BLaER1 treated with 17β-estradiol and CSF1 and Interleukin-3, amounts not matched to agents 10 nM and 100 nM (cell line): Measurements from ENCODE around the gene MAPRE2.

Experiments used
- H3K27ac ChIP-seq, 11 experiments: shearing (Covaris generic); formaldehyde crosslinking; 2 replicates each; pipeline ENCODE4 v1.8.1; 2022
- H3K27me3 ChIP-seq, 11 experiments: shearing (Covaris generic); formaldehyde crosslinking; 2 replicates each; pipeline ENCODE4 v1.8.1; 2022
- H3K36me3 ChIP-seq, 11 experiments: shearing (Covaris generic); formaldehyde crosslinking; 2 replicates each; pipeline ENCODE4 v1.8.1; 2022
- H3K4me1 ChIP-seq, 10 experiments: shearing (Covaris generic); formaldehyde crosslinking; 2 replicates each; pipeline ENCODE4 v1.8.1; 2022
- H3K4me2 ChIP-seq, 11 experiments: shearing (Covaris generic); formaldehyde crosslinking; 2 replicates each; pipeline ENCODE4 v1.8.1; 2022
- H3K4me3 ChIP-seq, 10 experiments: shearing (Covaris generic); formaldehyde crosslinking; 2 replicates each; pipeline ENCODE4 v1.8.1; 2022
- H3K9ac ChIP-seq, 11 experiments: shearing (Covaris generic); formaldehyde crosslinking; 2 replicates each; pipeline ENCODE4 v1.8.1; 2022
- H3K9me3 ChIP-seq, 11 experiments: shearing (Covaris generic); formaldehyde crosslinking; replicated peaks in 1 of 11; 2 replicates each; pipeline ENCODE4 v1.8.1; 2022
- H4K20me1 ChIP-seq, 11 experiments: shearing (Covaris generic); formaldehyde crosslinking; 2 replicates each; pipeline ENCODE4 v1.8.1; 2022
- Cebpa-rat ChIP-seq, 11 experiments: shearing (Covaris generic); IDR thresholded peaks; 2 replicates each; pipeline ENCODE4 v1.8.1; 2022

The MAPRE2 gene

DNA sequence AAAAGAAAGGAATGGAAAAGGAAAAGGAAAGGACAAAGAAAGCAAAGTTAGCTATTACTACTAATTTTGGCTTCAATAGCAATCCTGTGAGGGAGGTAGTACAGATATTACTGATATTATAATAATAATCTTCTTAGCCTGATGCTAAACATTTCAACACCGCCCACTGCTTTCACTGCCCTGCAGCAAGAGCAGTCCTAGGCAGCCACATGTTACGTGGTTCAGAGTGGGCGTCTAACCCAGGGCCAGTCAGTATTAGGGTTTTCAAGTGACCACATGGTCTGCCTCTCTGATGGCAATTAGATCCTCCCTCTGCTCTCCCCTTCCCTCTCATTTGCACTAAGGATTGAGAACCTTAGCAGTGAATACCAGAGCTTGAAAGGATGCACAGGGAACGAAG lies 116.0 kb downstream of the MAPRE2 start:
- H3K4me3 ChIP-seq: no peak overlapping the region
- no peak overlapping the region for H3K9ac ChIP-seq
- no peak overlapping the region for H3K4me2 ChIP-seq
- H3K27ac ChIP-seq: no peak overlapping the region
- no peaks in the 10 kb centered on the region for H3K36me3 ChIP-seq
- peaks cover 36 to 49% (median 40%) of the 10 kb centered on the region in 10 experiments for H3K4me1 ChIP-seq
- H3K27me3 ChIP-seq: peaks cover 0 to 8% (median 0%) of the 10 kb centered on the region in 11 experiments; a peak in 1 of 22 replicates
- H4K20me1 ChIP-seq: peaks cover 0 to 4% (median 0%) of the 10 kb centered on the region in 11 experiments; a peak in 1 of 22 replicates
- TF ChIP-seq Cebpa-rat (IDR thresholded peaks at IDR 0.05): no peak
- H3K9me3 ChIP-seq: no peaks in the 10 kb centered on the region

DNA sequence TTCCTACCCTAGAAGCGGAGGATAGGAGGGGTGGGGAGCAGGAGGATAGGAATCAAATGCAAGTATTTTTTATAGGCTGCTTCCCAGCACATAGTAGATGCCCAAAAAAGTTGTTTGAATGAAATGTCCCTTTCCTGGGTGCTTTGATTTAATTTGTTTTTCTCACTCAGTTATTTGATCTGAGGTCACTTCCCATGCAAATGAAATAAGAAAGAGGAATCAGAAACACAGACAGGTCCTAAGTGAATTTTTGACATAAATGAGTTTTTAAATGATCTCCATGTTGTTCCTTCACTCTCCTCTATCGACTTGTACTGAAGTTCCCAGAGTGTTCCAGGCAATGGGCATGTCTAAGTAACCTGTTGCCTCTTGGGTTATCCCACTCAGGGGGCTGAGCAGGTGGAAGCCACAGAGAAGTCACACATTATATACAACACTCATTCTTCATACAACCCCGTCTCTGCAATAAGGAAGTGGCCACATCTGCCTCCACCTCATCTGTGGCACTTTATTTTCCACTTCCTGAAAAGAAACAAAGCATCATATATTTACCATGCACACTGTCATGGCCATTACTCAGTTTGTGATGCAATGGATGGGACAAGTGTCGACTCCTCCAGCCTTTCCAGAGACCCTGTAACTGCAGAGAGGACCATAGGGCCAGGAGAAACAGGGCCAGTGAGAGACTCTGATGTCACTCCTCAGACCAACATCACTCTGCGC lies 117.7 kb downstream of the MAPRE2 start:
- Histone ChIP-seq H3K27me3 (peaks cover 0 to 4% (median 0%) of the 10 kb centered on the region in 11 experiments; a peak in 2 of 22 replicates), H3K4me1 (peaks cover 29 to 36% (median 29%) of the 10 kb centered on the region in 10 experiments), H3K4me3 (no peak overlapping the region), H3K4me2 (peak overlapping the region; percentile 21 to 59 (median 45); a peak in 21 of 22 replicates), H3K9me3 (no peaks in the 10 kb centered on the region), H4K20me1 (peaks cover 0 to under 1% (median 0%) of the 10 kb centered on the region in 11 experiments; a peak in 1 of 22 replicates), H3K36me3 (no peaks in the 10 kb centered on the region), H3K9ac (no peak overlapping the region), H3K27ac (peak overlapping the region in 8 of 11 experiments; percentile 3 to 60 (median 28); a peak in 9 of 22 replicates)
- TF ChIP-seq Cebpa-rat (IDR thresholded peaks at IDR 0.05): peak in 4 of 11 experiments; percentile 9 to 40 (median 26); a peak in 2 of 22 replicates

DNA sequence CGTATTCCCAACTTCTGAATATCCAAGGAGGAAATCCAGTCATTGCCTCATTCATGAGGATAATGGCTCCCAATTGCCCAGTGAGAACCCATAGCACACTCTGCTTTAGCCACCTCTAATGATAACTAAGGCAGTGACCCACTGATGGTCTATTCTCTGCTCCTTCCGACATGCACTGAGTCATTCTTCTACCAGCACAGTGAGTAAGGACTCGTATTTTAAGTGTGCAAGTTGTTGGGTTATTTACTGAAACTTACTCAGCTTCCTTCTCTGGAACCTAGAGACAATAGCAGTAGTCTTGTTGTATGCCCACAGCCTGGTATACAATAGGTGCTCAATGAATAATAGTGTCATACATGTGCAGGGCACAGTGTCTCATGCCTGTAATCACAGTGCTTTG lies 118.6 kb downstream of the MAPRE2 start:
- Histone ChIP-seq H3K27me3 (peaks cover 0 to 4% (median 0%) of the 10 kb centered on the region in 11 experiments; a peak in 2 of 22 replicates), H3K4me3 (no peak overlapping the region), H4K20me1 (no peaks in the 10 kb centered on the region), H3K27ac (no peak overlapping the region; a peak in 2 of 22 replicates), H3K36me3 (no peaks in the 10 kb centered on the region), H3K4me2 (peak overlapping the region in 7 of 11 experiments; percentile 21 to 59 (median 50); a peak in 9 of 22 replicates), H3K9me3 (no peaks in the 10 kb centered on the region), H3K4me1 (peaks cover 20 to 27% (median 20%) of the 10 kb centered on the region in 10 experiments), H3K9ac (no peak overlapping the region)
- TF ChIP-seq Cebpa-rat (IDR thresholded peaks at IDR 0.05): no peak

DNA sequence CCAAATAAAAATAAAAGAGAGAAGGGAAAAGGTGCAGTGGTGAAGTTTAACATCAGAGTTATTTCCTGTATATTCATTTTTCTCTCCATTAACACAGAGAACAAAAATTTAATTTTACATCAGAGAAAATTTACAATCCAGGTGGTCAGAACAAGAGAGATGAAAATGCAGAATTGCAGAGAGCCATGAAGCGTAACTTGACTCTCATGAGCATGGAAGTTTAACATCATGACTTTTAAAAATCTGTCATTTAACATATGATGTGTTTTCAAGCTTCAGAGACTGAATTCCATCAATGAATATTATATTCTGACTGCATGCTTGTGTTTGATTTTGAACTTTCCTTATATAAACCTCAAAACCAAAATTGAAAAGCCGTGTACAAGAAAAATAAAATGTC lies 120.3 kb downstream of the MAPRE2 start:
- no peaks in the 10 kb centered on the region for H4K20me1 ChIP-seq
- no peak overlapping the region for H3K4me3 ChIP-seq
- H3K9ac ChIP-seq: no peak overlapping the region
- no peak for TF ChIP-seq Cebpa-rat (IDR thresholded peaks at IDR 0.05)
- no peaks in the 10 kb centered on the region for H3K36me3 ChIP-seq
- H3K4me1 ChIP-seq: peaks cover 10 to 16% (median 12%) of the 10 kb centered on the region in 10 experiments
- no peak overlapping the region for H3K27ac ChIP-seq
- no peak overlapping the region for H3K4me2 ChIP-seq
- H3K27me3 ChIP-seq: peaks cover 0 to 4% (median 0%) of the 10 kb centered on the region in 11 experiments; a peak in 1 of 22 replicates
- no peaks in the 10 kb centered on the region for H3K9me3 ChIP-seq

DNA sequence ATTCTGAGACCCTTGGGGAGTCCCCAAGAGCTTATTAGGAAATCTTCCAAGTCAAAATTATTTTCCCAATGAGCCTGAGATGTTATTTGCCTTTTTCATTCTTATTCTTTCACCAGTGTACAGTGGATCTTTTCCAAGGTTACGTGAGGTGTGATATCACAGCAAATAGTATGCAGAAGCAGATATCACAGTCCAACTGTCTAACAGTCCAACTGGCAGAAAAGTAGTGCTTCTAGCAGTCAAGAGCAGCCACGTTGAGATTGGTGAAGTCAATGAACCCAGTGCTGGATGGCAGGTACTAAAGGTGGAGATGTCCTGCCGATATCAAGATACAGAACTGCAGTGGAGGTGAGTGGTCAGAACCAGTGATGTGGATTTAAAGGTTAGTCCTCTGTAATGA lies 120.7 kb downstream of the MAPRE2 start:
- no peak for TF ChIP-seq Cebpa-rat (IDR thresholded peaks at IDR 0.05)
- no peak overlapping the region for H3K4me3 ChIP-seq
- H3K9ac ChIP-seq: no peak overlapping the region
- H3K36me3 ChIP-seq: no peaks in the 10 kb centered on the region
- H3K9me3 ChIP-seq: no peaks in the 10 kb centered on the region
- no peak overlapping the region for H3K4me2 ChIP-seq
- no peak overlapping the region for H3K27ac ChIP-seq
- H3K27me3 ChIP-seq: peaks cover 0 to 4% (median 0%) of the 10 kb centered on the region in 11 experiments; a peak in 1 of 22 replicates
- H3K4me1 ChIP-seq: peaks cover 10 to 16% (median 12%) of the 10 kb centered on the region in 10 experiments
- H4K20me1 ChIP-seq: no peaks in the 10 kb centered on the region

GRCh38 chr18:35163014-35163539 lies 121.9 kb downstream of the MAPRE2 start:
- no peak for TF ChIP-seq Cebpa-rat (IDR thresholded peaks at IDR 0.05)
- H3K9ac ChIP-seq: no peak overlapping the region
- no peaks in the 10 kb centered on the region for H3K9me3 ChIP-seq
- H4K20me1 ChIP-seq: no peaks in the 10 kb centered on the region
- H3K4me3 ChIP-seq: no peak overlapping the region
- H3K27me3 ChIP-seq: no peaks in the 10 kb centered on the region; a peak in 1 of 22 replicates
- H3K4me2 ChIP-seq: no peak overlapping the region
- no peak overlapping the region for H3K27ac ChIP-seq
- peaks cover 10 to 16% (median 12%) of the 10 kb centered on the region in 10 experiments for H3K4me1 ChIP-seq
- no peaks in the 10 kb centered on the region for H3K36me3 ChIP-seq

- Histone ChIP-seq H3K27ac (no peak overlapping the region), H3K36me3 (no peaks in the 10 kb centered on the region), H3K4me2 (no peak overlapping the region), H4K20me1 (no peaks in the 10 kb centered on the region), H3K27me3 (no peaks in the 10 kb centered on the region; a peak in 1 of 22 replicates), H3K4me1 (peaks cover 7 to 12% (median 10%) of the 10 kb centered on the region in 10 experiments), H3K9ac (no peak overlapping the region), H3K4me3 (no peak overlapping the region), H3K9me3 (no peaks in the 10 kb centered on the region)
- TF ChIP-seq Cebpa-rat (IDR thresholded peaks at IDR 0.05): no peak
Measured at GRCh38 chr18:35163721-35164120, 122.5 kb downstream of the MAPRE2 start.

DNA sequence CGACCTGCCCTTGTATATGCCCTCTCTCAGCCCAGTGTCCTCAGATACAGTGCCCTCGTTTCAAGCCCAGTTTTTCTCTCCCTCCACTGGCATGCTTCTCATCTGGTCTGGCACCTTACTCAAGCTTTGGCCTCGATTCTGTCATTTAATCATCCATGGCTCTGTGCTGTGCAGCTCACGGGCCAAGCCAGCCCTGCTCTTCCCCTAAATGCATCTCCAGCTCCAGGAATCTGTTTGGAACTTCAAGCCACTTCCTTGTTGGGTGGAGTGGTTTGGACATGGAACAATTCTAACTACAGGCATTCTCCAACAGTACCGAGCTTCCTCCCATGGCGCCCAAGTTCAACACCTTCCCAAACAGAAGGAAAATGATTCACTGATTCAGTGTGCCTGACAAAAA lies 122.9 kb downstream of the MAPRE2 start:
- no peak overlapping the region for H3K9ac ChIP-seq
- H3K27me3 ChIP-seq: no peaks in the 10 kb centered on the region; a peak in 1 of 22 replicates
- H3K27ac ChIP-seq: no peak overlapping the region
- no peaks in the 10 kb centered on the region for H4K20me1 ChIP-seq
- H3K36me3 ChIP-seq: no peaks in the 10 kb centered on the region
- H3K4me2 ChIP-seq: no peak overlapping the region
- no peak for TF ChIP-seq Cebpa-rat (IDR thresholded peaks at IDR 0.05)
- H3K4me3 ChIP-seq: no peak overlapping the region
- peaks cover 3 to 8% (median 6%) of the 10 kb centered on the region in 10 experiments for H3K4me1 ChIP-seq
- no peaks in the 10 kb centered on the region for H3K9me3 ChIP-seq

GRCh38 chr18:35167332-35167731 lies 126.1 kb downstream of the MAPRE2 start:
- no peak overlapping the region for H3K27ac ChIP-seq

More at GRCh38 chr18:35167332-35167731, 126.1 kb downstream of the MAPRE2 start:
- Histone ChIP-seq H4K20me1 (no peaks in the 10 kb centered on the region), H3K27me3 (no peaks in the 10 kb centered on the region; a peak in 1 of 22 replicates), H3K4me1 (peaks cover 0 to 13% (median 7%) of the 10 kb centered on the region in 10 experiments; a peak in 16 of 20 replicates), H3K36me3 (no peaks in the 10 kb centered on the region), H3K9ac (no peak overlapping the region), H3K4me3 (no peak overlapping the region), H3K4me2 (no peak overlapping the region), H3K9me3 (no peaks in the 10 kb centered on the region; a peak in 1 of 22 replicates)
- no peak for TF ChIP-seq Cebpa-rat (IDR thresholded peaks at IDR 0.05)
